K562 (cell line): ENCODE measurements around the gene SLC5A5. TPM values are rescaled to one million over a fixed set of nuclear protein-coding genes. Genes with fewer than 3 reads are reported as not detected.
A peak's percentile ranks its signal among the peaks of the same experiment; 100 is the strongest.

Source experiments
- BDP1 ChIP-seq: IDR thresholded peaks from 3 replicates; pipeline ENCODE4 v1.6.1; 2011; ENCODE audit not compliant: insufficient read length, insufficient read depth
- CBFA2T2 ChIP-seq: fragments of 450-650 bp; conservative IDR thresholded peaks from 2 replicates; pipeline ENCODE4 v1.6.1; 2017; ENCODE audit warnings: mild to moderate bottlenecking
- ELF1 ChIP-seq: fragments of 200-800 bp; sonication (Bioruptor generic); IDR thresholded peaks from 2 replicates; pipeline ENCODE4 v1.6.1; 2016; ENCODE audit warnings: missing genetic modification characterization, missing compliant biosample characterization
- FOS ChIP-seq: IDR thresholded peaks from 3 replicates; pipeline ENCODE4 v1.6.1; 2011; ENCODE audit not compliant: insufficient read length; ENCODE audit errors: extremely low read depth
- GTF2E2 ChIP-seq: fragments of 200-800 bp; sonication (Bioruptor generic); IDR thresholded peaks from 2 replicates; pipeline ENCODE4 v1.6.1; 2016; ENCODE audit warnings: missing genetic modification characterization, missing compliant biosample characterization
- NFATC3 ChIP-seq: fragments of 450-650 bp; IDR thresholded peaks from 2 replicates; pipeline ENCODE4 v1.6.1; 2017; ENCODE audit warnings: mild to moderate bottlenecking
- NFE2 ChIP-seq: IDR thresholded peaks from 2 replicates; pipeline ENCODE4 v1.6.1; 2014; ENCODE audit warnings: antibody characterized with exemption, low read depth
- NFXL1 ChIP-seq: fragments of 450-650 bp; formaldehyde crosslinking; IDR thresholded peaks from 2 replicates; pipeline ENCODE4 v1.4.0; 2021; ENCODE audit warnings: mild to moderate bottlenecking
- POLR2H ChIP-seq: IDR thresholded peaks from 2 replicates; pipeline ENCODE4 v1.6.1; 2016; ENCODE audit warnings: missing genetic modification characterization, low read depth, mild to moderate bottlenecking, control low read depth, missing compliant biosample characterization, moderate library complexity
- SAP30 ChIP-seq: fragments of 200-600 bp; sonication (generic); IDR thresholded peaks from 2 replicates; pipeline ENCODE4 v1.6.1; 2012; ENCODE audit warnings: borderline replicate concordance, low read depth, mild to moderate bottlenecking, moderate library complexity, low read length, control low read depth, inconsistent platforms; ENCODE audit not compliant: insufficient read depth, poor library complexity, severe bottlenecking
- TEAD4 ChIP-seq, 2 experiments: sonication (generic) in 1 of 2; formaldehyde crosslinking in 1 of 2; IDR thresholded peaks; 2 replicates each; pipeline versions ENCODE4 v1.6.1 to v1.8.0; 2012 to 2022; ENCODE audit warnings: borderline replicate concordance in 1 of 2, inconsistent platforms in 1 of 2, low read length in 1 of 2, mild to moderate bottlenecking in 1 of 2, missing genetic modification reagents in 1 of 2
- XRCC3 ChIP-seq: fragments of 450-650 bp; IDR thresholded peaks from 2 replicates; pipeline ENCODE4 v1.6.1; 2017; ENCODE audit warnings: mild to moderate bottlenecking, moderate library complexity
- YY1 ChIP-seq, 3 experiments: IDR thresholded peaks; 2 replicates each; pipeline ENCODE4 v1.6.1; 2011; ENCODE audit warnings: low read length in 2 of 3, mild to moderate bottlenecking in 2 of 3, moderate library complexity in 2 of 3, borderline replicate concordance in 1 of 3, control low read depth in 1 of 3, low read depth in 1 of 3; ENCODE audit not compliant: insufficient read depth in 3 of 3, insufficient replicate concordance in 2 of 3, control insufficient read depth in 1 of 3, insufficient read length in 1 of 3; ENCODE audit errors: extremely low read depth in 1 of 3
- ZBTB33 ChIP-seq: sonication (generic); formaldehyde crosslinking; IDR thresholded peaks from 2 replicates; pipeline ENCODE4 v1.8.1; 2023; ENCODE audit warnings: mild to moderate bottlenecking, missing genetic modification reagents
- ZBTB5 ChIP-seq: fragments of 450-650 bp; IDR thresholded peaks from 2 replicates; pipeline ENCODE4 v1.6.1; 2017; ENCODE audit warnings: antibody characterized with exemption
- ZFP36 ChIP-seq: fragments of 150-350 bp; IDR thresholded peaks from 2 replicates; pipeline ENCODE4 v1.6.1; 2018; ENCODE audit warnings: low read length, low read depth; ENCODE audit not compliant: partially characterized antibody
- ZNF184 ChIP-seq: sonication (generic); formaldehyde crosslinking; IDR thresholded peaks from 2 replicates; pipeline ENCODE4 v1.5.0; 2020; ENCODE audit warnings: missing genetic modification reagents
- ZNF384 ChIP-seq: IDR thresholded peaks from 2 replicates; pipeline ENCODE4 v1.6.1; 2012; ENCODE audit warnings: low read depth, low read length, improper control_type of control experiment
- ZNF436 ChIP-seq: fragments of 250-450, 450-650 bp; sonication (Bioruptor Pico); formaldehyde crosslinking; IDR thresholded peaks from 2 replicates; pipeline ENCODE4 v1.7.0; 2020; ENCODE audit warnings: mild to moderate bottlenecking
- ZNF449 ChIP-seq: fragments of 250-450 bp; sonication (Bioruptor Pico); IDR thresholded peaks from 2 replicates; pipeline ENCODE4 v1.8.0; 2022; ENCODE audit warnings: moderate library complexity, mild to moderate bottlenecking, inconsistent platforms
- ZNF668 ChIP-seq: fragments of 250-450 bp; sonication (Bioruptor Pico); IDR thresholded peaks from 2 replicates; pipeline ENCODE4 v1.8.0; 2022; ENCODE audit warnings: mild to moderate bottlenecking, inconsistent platforms
- ZNF780A ChIP-seq: fragments of 250-450 bp; sonication (Bioruptor Pico); IDR thresholded peaks from 2 replicates; pipeline ENCODE4 v1.5.0; 2021; ENCODE audit warnings: mild to moderate bottlenecking
- ZNF79 ChIP-seq: fragments of 250-450 bp; sonication (Bioruptor Pico); IDR thresholded peaks from 2 replicates; pipeline ENCODE4 v1.4.0; 2020; ENCODE audit warnings: low read depth, mild to moderate bottlenecking, moderate library complexity
- polyA plus RNA-seq, 8 experiments: library from polyadenylated mRNA; depleted of rRNA in 4 of 8; stranded (reverse) in 5 of 8; unstranded in 3 of 8; fragments of >200 nt; fragmentation: Nextera tagmentation in 2 of 8; fragmentation: Illumina TruSeq in 1 of 8; extraction: Ambion mirVana in 2 of 8; extraction: Trizol in 1 of 8; gene quantifications; 2 replicates each; pipeline versions ENCODE4 v1.2.1 to v1.2.3, GENCODE V29; 2011 to 2014; ENCODE audit warnings: inconsistent platforms in 1 of 8, missing spikeins in 1 of 8
- total RNA-seq, 7 experiments: library from RNA; depleted of rRNA in 6 of 7; stranded (reverse); fragments of >200 nt in 6 of 7; fragmentation: Illumina TruSeq in 2 of 7; extraction: Trizol in 2 of 7; gene quantifications; 2 replicates each; pipeline versions ENCODE4 v1.2.1 to v1.2.3, GENCODE V29; 2011 to 2021; ENCODE audit warnings: low replicate concordance in 1 of 7

Gene SLC5A5
- total and polyA plus RNA-seq, 9 of the 15 experiments (the other 6 are each of a cell fraction or from before 2014, with no cell fraction given) = 0.10 to 0.73 (median 0.23) TPM

- no peak for TF ChIP-seq NFE2
- no peak for TF ChIP-seq XRCC3
- TF ChIP-seq ZNF384 = peak; percentile 47; the same call in 1 of the 2 replicates
- TF ChIP-seq GTF2E2 = peak; percentile 89
- peak; percentile 49 for TF ChIP-seq ZBTB33 (CRISPR knock-in tag)
- peak; percentile 95 for TF ChIP-seq POLR2H
- no peak for TF ChIP-seq ZNF184 (CRISPR knock-in tag)
- peak; percentile 81 to 97 (median 92) for TF ChIP-seq YY1 (IDR thresholded peaks at IDR 0.05; ENCODE audit: borderline replicate concordance in 1 of 3, control insufficient read depth in 1 of 3, extremely low read depth in 1 of 3, insufficient read depth in 3 of 3, insufficient read length in 1 of 3, insufficient replicate concordance in 2 of 3, low read depth in 1 of 3, low read length in 2 of 3)
- peak; percentile 96 for TF ChIP-seq FOS
- 0 out of 2 replicates have a peak, but pooled peaks have one; percentile 15 for TF ChIP-seq ZNF449 (CRISPR knock-in tag)
- TF ChIP-seq ELF1 (tag) = peak; percentile 81
- no peak for TF ChIP-seq CBFA2T2
- no peak for TF ChIP-seq ZFP36
- TF ChIP-seq BDP1 = no peak
- TF ChIP-seq ZNF668 = no peak
- TF ChIP-seq SAP30 = peak; percentile 91
- TF ChIP-seq NFXL1 = no peak
- TF ChIP-seq TEAD4 (IDR thresholded peaks at IDR 0.05; ENCODE audit: low read length) = peak; percentile 34; the same call in 1 of the 2 replicates
- no peak for TF ChIP-seq TEAD4 (CRISPR knock-in tag; IDR thresholded peaks at IDR 0.05; ENCODE audit: borderline replicate concordance)
- TF ChIP-seq ZNF79 = no peak
- no peak for TF ChIP-seq ZBTB5
- TF ChIP-seq ZNF780A (CRISPR knock-in tag) = no peak
- no peak for TF ChIP-seq NFATC3
- no peak for TF ChIP-seq ZNF436 (CRISPR knock-in tag)
Observed at GRCh38 chr19:17859533-17860330, 12.0 kb upstream of the SLC5A5 start, which contains the start of gene RPL18A (continued).
